WTC11 (cell line): ENCODE data around the gene PODN. TPM values are rescaled to one million over a fixed set of nuclear protein-coding genes. Genes with fewer than 3 reads are reported as not detected.

Experiments
- ATAC-seq: fragments of 200-7000 bp; cut with Tn5 transposase; 2 replicates; pipeline ENCODE4 v1.10.0; 2021; ENCODE audit warnings: mild to moderate bottlenecking, moderate library complexity
- CTCF ChIA-PET: fragments of 300-600 bp; sonication (Branson Sonifier 250); formaldehyde crosslinking; loops from one replicate; lab custom pipeline; 2021; ENCODE audit warnings: antibody characterized with exemption; lab: Charles Lee
- POLR2A ChIA-PET: fragments of 350-600 bp; sonication (Branson Sonifier 250); formaldehyde crosslinking; loops from one replicate; lab custom pipeline; 2021; ENCODE audit warnings: antibody characterized with exemption; lab: Charles Lee
- DNase-seq: peaks from one replicate; pipeline ENCODE4 v3.0.0; 2021; ENCODE audit warnings: low spot score
- H3K27ac Mint-ChIP-seq: 2 replicates; pipeline ENCODE4 v1.8.0; 2021; ENCODE audit warnings: mixed read lengths
- H3K27me3 Mint-ChIP-seq: 2 replicates; pipeline ENCODE4 v1.8.0; 2021; ENCODE audit warnings: low read depth, mild to moderate bottlenecking, moderate library complexity, mixed read lengths
- H3K36me3 Mint-ChIP-seq: 2 replicates; pipeline ENCODE4 v1.8.0; 2021; ENCODE audit warnings: mixed read lengths
- H3K4me1 Mint-ChIP-seq: 2 replicates; pipeline ENCODE4 v1.8.0; 2022; ENCODE audit warnings: mixed read lengths
- H3K4me3 Mint-ChIP-seq: 2 replicates; pipeline ENCODE4 v1.8.0; 2021; ENCODE audit warnings: mild to moderate bottlenecking, moderate library complexity, mixed read lengths
- H3K9me3 Mint-ChIP-seq: 2 replicates; pipeline ENCODE4 v1.8.0; 2021; ENCODE audit warnings: mixed read lengths
- CBFB ChIP-seq: sonication (generic); formaldehyde crosslinking; IDR thresholded peaks from 2 replicates; pipeline ENCODE4 v1.8.1; 2022; ENCODE audit warnings: mild to moderate bottlenecking, low read depth, missing genetic modification reagents
- ETV6 ChIP-seq: sonication (generic); formaldehyde crosslinking; IDR thresholded peaks from 2 replicates; pipeline ENCODE4 v1.8.1; 2022; ENCODE audit warnings: mild to moderate bottlenecking, missing genetic modification reagents
- FOXP1 ChIP-seq: sonication (generic); formaldehyde crosslinking; IDR thresholded peaks from 2 replicates; pipeline ENCODE4 v1.8.0; 2022; ENCODE audit warnings: missing genetic modification reagents, mild to moderate bottlenecking, moderate library complexity, borderline replicate concordance
- IRF2 ChIP-seq: sonication (generic); formaldehyde crosslinking; IDR thresholded peaks from 2 replicates; pipeline ENCODE4 v1.8.0; 2022; ENCODE audit warnings: low read depth, missing genetic modification reagents, borderline replicate concordance
- MYBL2 ChIP-seq: sonication (generic); formaldehyde crosslinking; IDR thresholded peaks from 2 replicates; pipeline ENCODE4 v1.8.1; 2023; ENCODE audit warnings: mild to moderate bottlenecking, moderate library complexity, missing genetic modification reagents
- NFYB ChIP-seq: sonication (generic); formaldehyde crosslinking; conservative IDR thresholded peaks from 2 replicates; pipeline ENCODE4 v1.8.0; 2022; ENCODE audit warnings: low read depth, missing genetic modification reagents
- PRRX2 ChIP-seq: fragments of 250-450 bp; sonication (Bioruptor Pico); IDR thresholded peaks from 2 replicates; pipeline ENCODE4 v1.8.0; 2021; ENCODE audit warnings: mild to moderate bottlenecking
- RELA ChIP-seq: sonication (generic); formaldehyde crosslinking; IDR thresholded peaks from 2 replicates; pipeline ENCODE4 v1.8.1; 2022; ENCODE audit warnings: missing genetic modification reagents, mild to moderate bottlenecking, borderline replicate concordance
- SMAD3 ChIP-seq: sonication (generic); formaldehyde crosslinking; IDR thresholded peaks from 2 replicates; pipeline ENCODE4 v1.8.0; 2022; ENCODE audit warnings: missing genetic modification reagents, mild to moderate bottlenecking, borderline replicate concordance
- SMAD4 ChIP-seq: sonication (generic); formaldehyde crosslinking; IDR thresholded peaks from 2 replicates; pipeline ENCODE4 v1.8.0; 2022; ENCODE audit warnings: mild to moderate bottlenecking, missing genetic modification reagents
- SOX15 ChIP-seq: fragments of 250-450 bp; sonication (Bioruptor Pico); IDR thresholded peaks from 2 replicates; pipeline ENCODE4 v1.9.0; 2021; ENCODE audit warnings: mild to moderate bottlenecking
- TEAD1 ChIP-seq: sonication (generic); formaldehyde crosslinking; IDR thresholded peaks from 2 replicates; pipeline ENCODE4 v1.8.0; 2022; ENCODE audit warnings: mild to moderate bottlenecking, missing genetic modification reagents
- ZNF121 ChIP-seq: sonication (generic); formaldehyde crosslinking; IDR thresholded peaks from 2 replicates; pipeline ENCODE4 v1.8.0; 2023; ENCODE audit warnings: missing genetic modification reagents
- ZNF219 ChIP-seq: sonication (generic); formaldehyde crosslinking; IDR thresholded peaks from 2 replicates; pipeline ENCODE4 v1.8.0; 2023; ENCODE audit warnings: missing genetic modification reagents, mild to moderate bottlenecking, borderline replicate concordance
- ZNF423 ChIP-seq: fragments of 250-450 bp; sonication (Bioruptor Pico); IDR thresholded peaks from 2 replicates; pipeline ENCODE4 v2.1.2; 2022; ENCODE audit warnings: mild to moderate bottlenecking, moderate library complexity
- ZNF671 ChIP-seq: fragments of 250-450 bp; sonication (Bioruptor Pico); IDR thresholded peaks from 2 replicates; pipeline ENCODE4 v1.8.0; 2021; ENCODE audit warnings: mild to moderate bottlenecking
- total RNA-seq: library from RNA; stranded (reverse); gene quantifications from 3 replicates; pipeline ENCODE4 v1.2.3, GENCODE V29; 2021
- TF ChIP-seq, protein P1 (sequence below): sonication (generic); formaldehyde crosslinking; IDR thresholded peaks from 2 replicates; pipeline ENCODE4 v1.8.1; 2022; ENCODE audit warnings: missing genetic modification reagents, borderline replicate concordance
- TF ChIP-seq, protein P2 (sequence below): sonication (generic); formaldehyde crosslinking; IDR thresholded peaks from 2 replicates; pipeline ENCODE4 v1.8.0; 2022; ENCODE audit warnings: mild to moderate bottlenecking, missing genetic modification reagents
- TF ChIP-seq, protein P3 (sequence below): sonication (generic); formaldehyde crosslinking; IDR thresholded peaks from 2 replicates; pipeline ENCODE4 v1.8.0; 2022; ENCODE audit warnings: mild to moderate bottlenecking, missing genetic modification reagents
- TF ChIP-seq, protein P4 (sequence below): sonication (generic); formaldehyde crosslinking; IDR thresholded peaks from 2 replicates; pipeline ENCODE4 v1.8.1; 2022; ENCODE audit warnings: low read depth, mild to moderate bottlenecking, moderate library complexity, missing genetic modification reagents, borderline replicate concordance
- TF ChIP-seq, protein P5 (sequence below): sonication (generic); formaldehyde crosslinking; conservative IDR thresholded peaks from 2 replicates; pipeline ENCODE4 v1.8.1; 2023; ENCODE audit warnings: mild to moderate bottlenecking, low read depth, missing genetic modification reagents, moderate library complexity
- TF ChIP-seq, protein P6 (sequence below): fragments of 250-450 bp; sonication (Bioruptor Pico); IDR thresholded peaks from 2 replicates; pipeline ENCODE4 v1.9.0; 2021; ENCODE audit warnings: moderate library complexity, mild to moderate bottlenecking, inconsistent platforms, borderline replicate concordance
- TF ChIP-seq, protein P7 (sequence below): fragments of 200-600 bp; IDR thresholded peaks from 2 replicates; pipeline ENCODE4 v1.8.0; 2022; ENCODE audit warnings: antibody characterized with exemption

Gene PODN
- total RNA-seq, 1 experiment from 2014 or later = 0.48 TPM

DNA sequence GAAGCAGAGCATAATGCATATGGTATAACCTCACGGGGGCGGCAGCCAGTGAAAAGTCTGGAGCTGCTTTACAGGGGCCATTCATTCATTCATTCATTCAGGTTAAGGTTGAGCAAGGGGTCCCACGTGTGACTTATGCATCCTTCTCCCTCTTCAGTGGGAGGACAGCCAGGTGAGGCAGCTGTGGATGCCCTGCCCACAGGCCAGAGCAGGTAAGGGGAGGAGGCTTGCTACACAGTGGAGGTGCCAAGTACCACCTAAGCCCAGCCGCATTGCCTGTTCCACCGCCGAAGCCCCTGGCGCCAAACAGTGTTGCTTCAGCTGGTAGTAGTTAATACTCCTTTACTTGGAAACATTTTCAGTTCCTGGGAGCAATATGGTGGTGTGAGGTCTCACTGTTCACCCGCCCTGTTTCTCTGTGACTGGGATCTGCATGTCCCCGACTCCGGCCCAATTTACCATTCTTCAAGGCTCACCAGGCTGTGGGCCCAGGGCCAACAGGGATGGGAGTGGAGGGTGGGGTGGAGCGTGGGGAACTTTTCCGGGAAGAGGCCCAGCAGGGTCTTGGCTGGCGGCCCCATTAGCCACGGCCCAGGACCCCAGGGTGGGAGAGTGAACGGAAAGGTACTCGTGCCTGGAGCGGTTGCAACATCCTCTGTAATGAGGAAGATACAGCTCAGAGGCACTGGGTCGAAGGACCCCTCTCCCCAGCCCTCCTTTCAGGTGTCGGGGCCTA lies 722 bp upstream of the PODN start:
- H3K4me3 Mint-ChIP-seq = peak overlapping the region; percentile 72
- ATAC-seq (peak; percentile 11; the same call in 1 of the 2 replicates), DNase-seq (no peak)
- H3K27me3 Mint-ChIP-seq = peaks cover 84% of the 10 kb centered on the region
- H3K36me3 Mint-ChIP-seq = no peaks in the 10 kb centered on the region
- ChIA-PET CTCF (interaction anchor here (0.6 to 1.2 kb wide), 5 partner anchors 9 to 156 kb away, joined by 3 to 5 read pairs (median 3); partner anchors contain the start of gene ECHDC2), POLR2A (no interaction called here)
- TF ChIP-seq, protein P1, sequence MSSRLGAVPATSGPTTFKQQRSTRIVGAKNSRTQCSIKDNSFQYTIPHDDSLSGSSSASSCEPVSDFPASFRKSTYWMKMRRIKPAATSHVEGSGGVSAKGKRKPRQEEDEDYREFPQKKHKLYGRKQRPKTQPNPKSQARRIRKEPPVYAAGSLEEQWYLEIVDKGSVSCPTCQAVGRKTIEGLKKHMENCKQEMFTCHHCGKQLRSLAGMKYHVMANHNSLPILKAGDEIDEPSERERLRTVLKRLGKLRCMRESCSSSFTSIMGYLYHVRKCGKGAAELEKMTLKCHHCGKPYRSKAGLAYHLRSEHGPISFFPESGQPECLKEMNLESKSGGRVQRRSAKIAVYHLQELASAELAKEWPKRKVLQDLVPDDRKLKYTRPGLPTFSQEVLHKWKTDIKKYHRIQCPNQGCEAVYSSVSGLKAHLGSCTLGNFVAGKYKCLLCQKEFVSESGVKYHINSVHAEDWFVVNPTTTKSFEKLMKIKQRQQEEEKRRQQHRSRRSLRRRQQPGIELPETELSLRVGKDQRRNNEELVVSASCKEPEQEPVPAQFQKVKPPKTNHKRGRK (CRISPR knock-in tag) = no peak
- TF ChIP-seq, protein P2, sequence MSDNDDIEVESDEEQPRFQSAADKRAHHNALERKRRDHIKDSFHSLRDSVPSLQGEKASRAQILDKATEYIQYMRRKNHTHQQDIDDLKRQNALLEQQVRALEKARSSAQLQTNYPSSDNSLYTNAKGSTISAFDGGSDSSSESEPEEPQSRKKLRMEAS (CRISPR knock-in tag) = 0 out of 2 replicates have a peak, but pooled peaks have one; percentile 19
- H3K4me1 Mint-ChIP-seq = 0 out of 2 replicates have a peak, but pooled peaks cover 5% of the 10 kb centered on the region
- no peak overlapping the region for H3K27ac Mint-ChIP-seq
- H3K9me3 Mint-ChIP-seq = no peaks in the 10 kb centered on the region

DNA sequence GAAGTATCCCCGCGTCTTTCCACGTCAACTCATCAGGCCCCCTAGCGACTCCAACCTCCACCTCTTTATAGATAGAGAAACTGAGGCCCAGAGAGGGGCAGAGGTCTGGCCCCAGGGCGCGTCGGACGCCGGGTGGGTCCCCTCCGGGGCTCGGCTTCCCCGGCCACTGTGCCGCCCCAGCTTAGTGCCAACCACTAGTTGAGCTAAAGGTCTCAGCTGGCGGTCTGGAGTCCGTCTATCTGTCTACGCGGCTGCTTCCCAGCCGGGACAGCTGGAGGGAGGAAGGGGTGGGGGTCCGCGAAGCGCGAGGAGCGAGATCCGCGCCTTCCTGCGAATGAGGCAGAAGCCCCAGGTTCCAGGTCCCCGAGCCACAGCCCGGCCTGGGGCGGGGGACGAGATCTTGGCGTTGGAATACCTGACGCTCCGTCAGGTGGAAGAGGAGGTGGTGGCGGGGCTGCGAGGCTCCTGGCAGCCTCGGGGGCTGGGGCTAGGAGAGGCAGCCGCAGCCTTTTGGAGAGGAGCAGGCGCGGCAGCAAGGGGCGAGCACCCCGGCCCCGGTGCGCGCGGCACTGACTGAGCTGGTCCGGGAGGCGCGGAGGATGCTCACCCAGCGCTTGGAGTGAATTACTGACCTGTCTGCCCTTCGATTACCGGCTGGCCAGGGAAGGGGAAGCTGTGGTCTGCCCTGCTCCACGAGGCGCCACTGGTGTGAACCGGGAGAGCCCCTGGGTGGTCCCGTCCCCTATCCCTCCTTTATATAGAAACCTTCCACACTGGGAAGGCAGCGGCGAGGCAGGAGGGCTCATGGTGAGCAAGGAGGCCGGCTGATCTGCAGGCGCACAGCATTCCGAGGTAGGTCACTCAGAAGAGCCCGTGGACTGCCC lies 937 bp downstream of the PODN start:
- Mint-ChIP-seq H3K4me3 (peak overlapping the region; percentile 72), H3K4me1 (0 out of 2 replicates have a peak, but pooled peaks cover 5% of the 10 kb centered on the region), H3K27ac (no peak overlapping the region), H3K27me3 (peaks cover 75% of the 10 kb centered on the region), H3K9me3 (no peaks in the 10 kb centered on the region), H3K36me3 (no peaks in the 10 kb centered on the region)
- ChIA-PET POLR2A (no interaction called here), CTCF (interaction anchor here (0.8 to 1.3 kb wide), 8 partner anchors 8 to 158 kb away, joined by 3 to 5 read pairs (median 3); partner anchors contain the start of gene ECHDC2)
- peak; percentile 67 for ATAC-seq
- peak; percentile 62 for DNase-seq
- TF ChIP-seq, protein P3, sequence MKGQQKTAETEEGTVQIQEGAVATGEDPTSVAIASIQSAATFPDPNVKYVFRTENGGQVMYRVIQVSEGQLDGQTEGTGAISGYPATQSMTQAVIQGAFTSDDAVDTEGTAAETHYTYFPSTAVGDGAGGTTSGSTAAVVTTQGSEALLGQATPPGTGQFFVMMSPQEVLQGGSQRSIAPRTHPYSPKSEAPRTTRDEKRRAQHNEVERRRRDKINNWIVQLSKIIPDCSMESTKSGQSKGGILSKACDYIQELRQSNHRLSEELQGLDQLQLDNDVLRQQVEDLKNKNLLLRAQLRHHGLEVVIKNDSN (CRISPR knock-in tag) = no peak
- no peak for TF ChIP-seq IRF2 (CRISPR knock-in tag)
- no peak for TF ChIP-seq ZNF219 (CRISPR knock-in tag)
- TF ChIP-seq ETV6 (CRISPR knock-in tag) = peak; percentile 49; the same call in 1 of the 2 replicates
- no peak for TF ChIP-seq SMAD4 (CRISPR knock-in tag)
- no peak for TF ChIP-seq ZNF671 (CRISPR knock-in tag)
- 0 out of 2 replicates have a peak, but pooled peaks have one; percentile 61 for TF ChIP-seq ZNF121 (CRISPR knock-in tag)
- TF ChIP-seq FOXP1 (CRISPR knock-in tag) = 0 out of 2 replicates have a peak, but pooled peaks have one; percentile 44
- no peak for TF ChIP-seq ZNF423 (CRISPR knock-in tag)
- TF ChIP-seq SOX15 (CRISPR knock-in tag) = no peak
- TF ChIP-seq SMAD3 (CRISPR knock-in tag) = no peak
- TF ChIP-seq, protein P4, sequence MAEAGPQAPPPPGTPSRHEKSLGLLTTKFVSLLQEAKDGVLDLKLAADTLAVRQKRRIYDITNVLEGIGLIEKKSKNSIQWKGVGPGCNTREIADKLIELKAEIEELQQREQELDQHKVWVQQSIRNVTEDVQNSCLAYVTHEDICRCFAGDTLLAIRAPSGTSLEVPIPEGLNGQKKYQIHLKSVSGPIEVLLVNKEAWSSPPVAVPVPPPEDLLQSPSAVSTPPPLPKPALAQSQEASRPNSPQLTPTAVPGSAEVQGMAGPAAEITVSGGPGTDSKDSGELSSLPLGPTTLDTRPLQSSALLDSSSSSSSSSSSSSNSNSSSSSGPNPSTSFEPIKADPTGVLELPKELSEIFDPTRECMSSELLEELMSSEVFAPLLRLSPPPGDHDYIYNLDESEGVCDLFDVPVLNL (CRISPR knock-in tag) = no peak
- TF ChIP-seq TEAD1 (CRISPR knock-in tag) = no peak
- TF ChIP-seq RELA (CRISPR knock-in tag) = no peak
- TF ChIP-seq PRRX2 (CRISPR knock-in tag) = no peak
- TF ChIP-seq, protein P5, sequence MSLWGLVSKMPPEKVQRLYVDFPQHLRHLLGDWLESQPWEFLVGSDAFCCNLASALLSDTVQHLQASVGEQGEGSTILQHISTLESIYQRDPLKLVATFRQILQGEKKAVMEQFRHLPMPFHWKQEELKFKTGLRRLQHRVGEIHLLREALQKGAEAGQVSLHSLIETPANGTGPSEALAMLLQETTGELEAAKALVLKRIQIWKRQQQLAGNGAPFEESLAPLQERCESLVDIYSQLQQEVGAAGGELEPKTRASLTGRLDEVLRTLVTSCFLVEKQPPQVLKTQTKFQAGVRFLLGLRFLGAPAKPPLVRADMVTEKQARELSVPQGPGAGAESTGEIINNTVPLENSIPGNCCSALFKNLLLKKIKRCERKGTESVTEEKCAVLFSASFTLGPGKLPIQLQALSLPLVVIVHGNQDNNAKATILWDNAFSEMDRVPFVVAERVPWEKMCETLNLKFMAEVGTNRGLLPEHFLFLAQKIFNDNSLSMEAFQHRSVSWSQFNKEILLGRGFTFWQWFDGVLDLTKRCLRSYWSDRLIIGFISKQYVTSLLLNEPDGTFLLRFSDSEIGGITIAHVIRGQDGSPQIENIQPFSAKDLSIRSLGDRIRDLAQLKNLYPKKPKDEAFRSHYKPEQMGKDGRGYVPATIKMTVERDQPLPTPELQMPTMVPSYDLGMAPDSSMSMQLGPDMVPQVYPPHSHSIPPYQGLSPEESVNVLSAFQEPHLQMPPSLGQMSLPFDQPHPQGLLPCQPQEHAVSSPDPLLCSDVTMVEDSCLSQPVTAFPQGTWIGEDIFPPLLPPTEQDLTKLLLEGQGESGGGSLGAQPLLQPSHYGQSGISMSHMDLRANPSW (CRISPR knock-in tag) = no peak
- TF ChIP-seq MYBL2 (CRISPR knock-in tag) = no peak
- TF ChIP-seq, protein P6, sequence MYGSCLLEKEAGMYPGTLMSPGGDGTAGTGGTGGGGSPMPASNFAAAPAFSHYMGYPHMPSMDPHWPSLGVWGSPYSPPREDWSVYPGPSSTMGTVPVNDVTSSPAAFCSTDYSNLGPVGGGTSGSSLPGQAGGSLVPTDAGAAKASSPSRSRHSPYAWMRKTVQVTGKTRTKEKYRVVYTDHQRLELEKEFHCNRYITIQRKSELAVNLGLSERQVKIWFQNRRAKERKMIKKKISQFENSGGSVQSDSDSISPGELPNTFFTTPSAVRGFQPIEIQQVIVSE (CRISPR knock-in tag) = no peak
- TF ChIP-seq, protein P7, sequence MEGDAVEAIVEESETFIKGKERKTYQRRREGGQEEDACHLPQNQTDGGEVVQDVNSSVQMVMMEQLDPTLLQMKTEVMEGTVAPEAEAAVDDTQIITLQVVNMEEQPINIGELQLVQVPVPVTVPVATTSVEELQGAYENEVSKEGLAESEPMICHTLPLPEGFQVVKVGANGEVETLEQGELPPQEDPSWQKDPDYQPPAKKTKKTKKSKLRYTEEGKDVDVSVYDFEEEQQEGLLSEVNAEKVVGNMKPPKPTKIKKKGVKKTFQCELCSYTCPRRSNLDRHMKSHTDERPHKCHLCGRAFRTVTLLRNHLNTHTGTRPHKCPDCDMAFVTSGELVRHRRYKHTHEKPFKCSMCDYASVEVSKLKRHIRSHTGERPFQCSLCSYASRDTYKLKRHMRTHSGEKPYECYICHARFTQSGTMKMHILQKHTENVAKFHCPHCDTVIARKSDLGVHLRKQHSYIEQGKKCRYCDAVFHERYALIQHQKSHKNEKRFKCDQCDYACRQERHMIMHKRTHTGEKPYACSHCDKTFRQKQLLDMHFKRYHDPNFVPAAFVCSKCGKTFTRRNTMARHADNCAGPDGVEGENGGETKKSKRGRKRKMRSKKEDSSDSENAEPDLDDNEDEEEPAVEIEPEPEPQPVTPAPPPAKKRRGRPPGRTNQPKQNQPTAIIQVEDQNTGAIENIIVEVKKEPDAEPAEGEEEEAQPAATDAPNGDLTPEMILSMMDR = no peak
- TF ChIP-seq NFYB (CRISPR knock-in tag) = no peak
- no peak for TF ChIP-seq CBFB
